ENCODE measurements around the gene TM6SF1.
"Not testable (repeated sequence)": the region's sequence is repeated elsewhere in the genome, so short reads cannot be mapped to it uniquely, and the experiment has no call there.

Gene TM6SF1

GRCh38 chr15:83091965-83092308 lies 15.5 kb upstream of the TM6SF1 start:
- not testable (repeated sequence) for H3K27me3 ChIP-seq (ENCODE audit: insufficient read depth, low read length); H3K36me3 ChIP-seq (ENCODE audit: insufficient read depth, low read depth, low read length); H3K27ac ChIP-seq (ENCODE audit: low read length); H3K9me3 ChIP-seq (ENCODE audit: insufficient read depth, low read depth, low read length); H3K9ac ChIP-seq (ENCODE audit: low read depth, low read length); H3K4me3 ChIP-seq (ENCODE audit: low read length); H3K4me1 ChIP-seq (ENCODE audit: insufficient read depth, low read length)

- no peak overlapping the region for H3K9ac ChIP-seq (ENCODE audit: low read depth, low read length)
- no peaks in the 10 kb centered on the region for H3K4me1 ChIP-seq (ENCODE audit: insufficient read depth, low read length)
- H3K27me3 ChIP-seq (ENCODE audit: insufficient read depth, low read length), result no peaks in the 10 kb centered on the region
- no peak overlapping the region for H3K27ac ChIP-seq (ENCODE audit: low read length)
- no peaks in the 10 kb centered on the region for H3K9me3 ChIP-seq (ENCODE audit: insufficient read depth, low read depth, low read length)
- no peaks in the 10 kb centered on the region for H3K36me3 ChIP-seq (ENCODE audit: insufficient read depth, low read depth, low read length)
- H3K4me3 ChIP-seq (ENCODE audit: low read length), result no peak overlapping the region
These were observed 15.0 kb upstream of the TM6SF1 start for GRCh38 chr15:83092309-83092976.

GRCh38 chr15:83094583-83094982 lies 12.9 kb upstream of the TM6SF1 start:
- Histone ChIP-seq H3K4me1 (ENCODE audit: insufficient read depth, low read length) (no peaks in the 10 kb centered on the region), H3K36me3 (ENCODE audit: insufficient read depth, low read depth, low read length) (no peaks in the 10 kb centered on the region), H3K27ac (ENCODE audit: low read length) (no peak overlapping the region), H3K27me3 (ENCODE audit: insufficient read depth, low read length) (no peaks in the 10 kb centered on the region; the same call in 1 of the 2 replicates), H3K9me3 (ENCODE audit: insufficient read depth, low read depth, low read length) (no peaks in the 10 kb centered on the region), H3K4me3 (ENCODE audit: low read length) (no peak overlapping the region), H3K9ac (ENCODE audit: low read depth, low read length) (no peak overlapping the region)

GRCh38 chr15:83098079-83098478 lies 9.4 kb upstream of the TM6SF1 start:
- Histone ChIP-seq H3K36me3 (ENCODE audit: insufficient read depth, low read depth, low read length) (no peaks in the 10 kb centered on the region), H3K4me3 (ENCODE audit: low read length) (no peak overlapping the region), H3K9ac (ENCODE audit: low read depth, low read length) (no peak overlapping the region), H3K9me3 (ENCODE audit: insufficient read depth, low read depth, low read length) (no peaks in the 10 kb centered on the region), H3K27me3 (ENCODE audit: insufficient read depth, low read length) (peaks cover 4% of the 10 kb centered on the region; the same call in 1 of the 2 replicates), H3K4me1 (ENCODE audit: insufficient read depth, low read length) (no peaks in the 10 kb centered on the region), H3K27ac (ENCODE audit: low read length) (no peak overlapping the region)

GRCh38 chr15:83099290-83099689 lies 8.2 kb upstream of the TM6SF1 start:
- Histone ChIP-seq H3K36me3 (ENCODE audit: insufficient read depth, low read depth, low read length) (no peaks in the 10 kb centered on the region), H3K4me1 (ENCODE audit: insufficient read depth, low read length) (no peaks in the 10 kb centered on the region), H3K9ac (ENCODE audit: low read depth, low read length) (no peak overlapping the region), H3K27ac (ENCODE audit: low read length) (no peak overlapping the region), H3K4me3 (ENCODE audit: low read length) (no peak overlapping the region), H3K27me3 (ENCODE audit: insufficient read depth, low read length) (peaks cover 4% of the 10 kb centered on the region; the same call in 1 of the 2 replicates), H3K9me3 (ENCODE audit: insufficient read depth, low read depth, low read length) (no peaks in the 10 kb centered on the region)

GRCh38 chr15:83100097-83100646 lies 7.3 kb upstream of the TM6SF1 start:
- Histone ChIP-seq H3K27me3 (ENCODE audit: insufficient read depth, low read length) (peaks cover 4% of the 10 kb centered on the region; the same call in 1 of the 2 replicates), H3K9me3 (ENCODE audit: insufficient read depth, low read depth, low read length) (no peaks in the 10 kb centered on the region), H3K36me3 (ENCODE audit: insufficient read depth, low read depth, low read length) (no peaks in the 10 kb centered on the region), H3K4me1 (ENCODE audit: insufficient read depth, low read length) (no peaks in the 10 kb centered on the region), H3K4me3 (ENCODE audit: low read length) (no peak overlapping the region), H3K9ac (ENCODE audit: low read depth, low read length) (no peak overlapping the region), H3K27ac (ENCODE audit: low read length) (no peak overlapping the region)

GRCh38 chr15:83102346-83102745 lies 5.1 kb upstream of the TM6SF1 start:
- H3K4me3 ChIP-seq (ENCODE audit: low read length), result no peak overlapping the region
- no peak overlapping the region for H3K9ac ChIP-seq (ENCODE audit: low read depth, low read length)
- H3K27me3 ChIP-seq (ENCODE audit: insufficient read depth, low read length), result peaks cover 21% of the 10 kb centered on the region
- no peaks in the 10 kb centered on the region for H3K9me3 ChIP-seq (ENCODE audit: insufficient read depth, low read depth, low read length)
- no peaks in the 10 kb centered on the region for H3K36me3 ChIP-seq (ENCODE audit: insufficient read depth, low read depth, low read length)
- H3K27ac ChIP-seq (ENCODE audit: low read length), result no peak overlapping the region
- peaks cover 3% of the 10 kb centered on the region; the same call in 1 of the 2 replicates for H3K4me1 ChIP-seq (ENCODE audit: insufficient read depth, low read length)

- no peak overlapping the region for H3K4me3 ChIP-seq (ENCODE audit: low read length)
- no peaks in the 10 kb centered on the region for H3K36me3 ChIP-seq (ENCODE audit: insufficient read depth, low read depth, low read length)
- peaks cover 39% of the 10 kb centered on the region for H3K27me3 ChIP-seq (ENCODE audit: insufficient read depth, low read length)
- H3K4me1 ChIP-seq (ENCODE audit: insufficient read depth, low read length), result peaks cover 3% of the 10 kb centered on the region; the same call in 1 of the 2 replicates
- H3K9me3 ChIP-seq (ENCODE audit: insufficient read depth, low read depth, low read length), result no peaks in the 10 kb centered on the region
- H3K27ac ChIP-seq (ENCODE audit: low read length), result no peak overlapping the region
- no peak overlapping the region for H3K9ac ChIP-seq (ENCODE audit: low read depth, low read length)
These were observed 3.3 kb upstream of the TM6SF1 start for GRCh38 chr15:83104141-83104540.

- H3K36me3 ChIP-seq (ENCODE audit: insufficient read depth, low read depth, low read length), result no peaks in the 10 kb centered on the region
- no peaks in the 10 kb centered on the region for H3K9me3 ChIP-seq (ENCODE audit: insufficient read depth, low read depth, low read length)
- no peak overlapping the region for H3K4me3 ChIP-seq (ENCODE audit: low read length)
- H3K27ac ChIP-seq (ENCODE audit: low read length), result no peak overlapping the region
- H3K27me3 ChIP-seq (ENCODE audit: insufficient read depth, low read length), result peaks cover 52% of the 10 kb centered on the region
- no peak overlapping the region for H3K9ac ChIP-seq (ENCODE audit: low read depth, low read length)
- peaks cover 3% of the 10 kb centered on the region; the same call in 1 of the 2 replicates for H3K4me1 ChIP-seq (ENCODE audit: insufficient read depth, low read length)
These were observed 2.0 kb upstream of the TM6SF1 start for GRCh38 chr15:83105440-83105839.

GRCh38 chr15:83107841-83108181 lies 366 bp downstream of the TM6SF1 start:
- H3K36me3 ChIP-seq (ENCODE audit: insufficient read depth, low read depth, low read length), result no peaks in the 10 kb centered on the region
- peaks cover 49% of the 10 kb centered on the region for H3K27me3 ChIP-seq (ENCODE audit: insufficient read depth, low read length)
- H3K4me3 ChIP-seq (ENCODE audit: low read length), result peak overlapping the region; percentile 60; the same call in 1 of the 2 replicates
- H3K9me3 ChIP-seq (ENCODE audit: insufficient read depth, low read depth, low read length), result no peaks in the 10 kb centered on the region; the same call in 1 of the 2 replicates
- H3K4me1 ChIP-seq (ENCODE audit: insufficient read depth, low read length), result peaks cover 3% of the 10 kb centered on the region; the same call in 1 of the 2 replicates
- no peak overlapping the region for H3K9ac ChIP-seq (ENCODE audit: low read depth, low read length)
- H3K27ac ChIP-seq (ENCODE audit: low read length), result no peak overlapping the region

GRCh38 chr15:83108266-83109219 lies 1.1 kb downstream of the TM6SF1 start:
- H3K9me3 ChIP-seq (ENCODE audit: insufficient read depth, low read depth, low read length), result no peaks in the 10 kb centered on the region; the same call in 1 of the 2 replicates
- no peak overlapping the region for H3K27ac ChIP-seq (ENCODE audit: low read length)
- H3K36me3 ChIP-seq (ENCODE audit: insufficient read depth, low read depth, low read length), result no peaks in the 10 kb centered on the region
- peaks cover 3% of the 10 kb centered on the region; the same call in 1 of the 2 replicates for H3K4me1 ChIP-seq (ENCODE audit: insufficient read depth, low read length)
- H3K4me3 ChIP-seq (ENCODE audit: low read length), result 0 out of 2 replicates have a peak overlapping the region, but pooled peaks have one; percentile 60
- H3K9ac ChIP-seq (ENCODE audit: low read depth, low read length), result no peak overlapping the region
- peaks cover 49% of the 10 kb centered on the region for H3K27me3 ChIP-seq (ENCODE audit: insufficient read depth, low read length)

Data from iPS-20b (cell line).